Mucosa of gallbladder (tissue), 1 donor: Measurements from ENCODE around the gene CD84. TPM values are rescaled to one million over a fixed set of nuclear protein-coding genes. Genes with fewer than 3 reads are reported as not detected.
"Not testable (repeated sequence)": the region's sequence is repeated elsewhere in the genome, so short reads cannot be mapped to it uniquely, and the experiment has no call there.

Experiments used
- DNase-seq: peaks from one replicate; pipeline ENCODE4 v3.0.0-alpha.2; 2020; ENCODE audit warnings: low spot score
- total RNA-seq: library from RNA; stranded (reverse); gene quantifications from one replicate; pipeline ENCODE4 v1.2.1, GENCODE V29; 2021
- donor health status: DM: no; HTN: no; CAD: no.

Gene CD84
- total RNA-seq, 1 donor from 2014 or later: 11.9 TPM

DNA sequence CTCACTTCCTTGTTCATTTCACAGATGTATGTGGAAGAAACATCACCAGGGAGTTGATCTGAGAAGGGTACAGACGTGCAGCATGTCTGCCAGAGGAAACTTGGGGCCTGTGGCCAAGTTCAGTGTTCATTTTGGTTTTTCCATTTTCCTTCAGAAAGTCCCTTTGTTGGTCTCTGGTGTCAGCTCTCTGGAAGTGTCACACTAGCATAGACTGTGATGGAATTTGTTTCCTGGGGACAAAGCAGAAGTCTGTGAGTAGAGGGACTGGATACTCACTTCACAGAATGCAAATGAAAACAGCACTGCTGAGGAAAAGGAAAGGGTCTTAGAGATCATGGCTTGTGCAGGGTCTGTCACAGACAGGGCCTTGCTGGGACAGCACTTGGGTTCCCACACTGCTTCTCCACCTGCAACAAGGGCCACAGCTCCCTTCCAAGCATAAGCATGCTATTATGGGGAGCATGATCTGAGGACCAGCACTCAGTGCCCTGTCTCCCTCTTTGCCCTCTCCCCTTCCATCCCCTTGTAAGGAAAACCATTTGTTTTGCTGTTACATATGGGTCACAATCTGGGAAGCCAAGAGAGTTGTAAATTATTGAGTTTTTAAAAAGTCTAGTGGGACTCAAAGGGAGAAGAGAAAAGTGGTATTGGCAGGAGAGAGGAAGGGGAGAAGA lies 31.4 kb upstream of the CD84 start:
- no peak for DNase-seq

DNA sequence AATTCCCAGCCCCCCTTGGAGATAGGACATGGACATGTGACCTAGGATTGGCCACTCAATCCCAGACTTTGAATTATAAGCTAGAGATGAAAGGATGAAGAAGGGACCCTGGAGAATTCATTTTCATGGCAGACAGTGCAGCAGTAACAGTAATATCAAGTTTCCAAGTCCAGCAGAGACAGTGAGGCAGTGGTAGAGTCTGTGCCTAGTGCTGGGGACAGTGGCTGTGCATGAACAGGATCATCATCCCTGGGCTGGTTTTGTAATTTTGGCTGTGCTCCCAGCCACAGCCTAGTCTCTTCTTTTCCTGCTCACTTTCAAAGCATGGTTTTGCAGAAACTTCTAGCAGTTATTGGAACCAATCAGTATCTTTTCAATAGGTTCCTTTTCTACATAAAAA lies 29.6 kb upstream of the CD84 start:
- no peak for DNase-seq

DNA sequence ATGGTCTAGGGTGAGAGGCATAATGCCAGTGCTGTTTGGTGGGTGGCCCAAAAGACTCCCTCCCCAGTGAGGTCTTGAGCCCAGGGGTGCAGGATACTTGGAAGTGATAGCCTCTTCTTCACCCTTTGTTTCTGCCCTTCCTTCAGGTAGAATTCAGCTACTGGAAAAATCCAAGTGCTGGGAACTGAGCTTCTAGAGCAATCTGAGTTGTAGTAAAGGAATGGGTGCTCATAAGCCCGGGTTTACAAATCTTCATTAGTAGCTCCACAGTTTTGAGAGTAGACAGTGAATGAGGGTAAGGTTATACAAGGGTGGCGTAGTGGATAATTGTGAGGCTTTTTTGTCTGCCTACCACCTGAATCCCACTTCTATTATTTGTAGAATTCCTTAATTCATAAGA lies 29.2 kb upstream of the CD84 start:
- DNase-seq: no peak

DNA sequence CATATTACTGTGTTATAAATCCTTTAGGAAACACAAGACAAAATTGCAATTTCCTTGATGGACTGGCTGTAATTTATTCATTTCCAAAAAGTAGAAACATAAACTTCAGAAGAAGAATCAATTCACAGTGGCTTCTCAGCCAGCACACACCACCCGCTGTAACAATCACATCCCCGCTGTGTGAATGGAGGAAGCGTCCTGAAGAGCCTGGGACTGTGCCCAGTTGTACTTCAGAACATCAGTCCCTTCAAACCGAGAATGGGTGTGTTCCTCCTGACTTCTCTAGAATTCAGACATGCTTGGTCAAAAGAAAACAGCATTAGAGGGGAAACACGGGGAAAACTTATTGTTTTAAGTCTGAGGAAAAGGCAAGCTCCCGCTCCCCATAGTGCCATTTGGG lies 28.8 kb upstream of the CD84 start:
- DNase-seq: no peak

DNA sequence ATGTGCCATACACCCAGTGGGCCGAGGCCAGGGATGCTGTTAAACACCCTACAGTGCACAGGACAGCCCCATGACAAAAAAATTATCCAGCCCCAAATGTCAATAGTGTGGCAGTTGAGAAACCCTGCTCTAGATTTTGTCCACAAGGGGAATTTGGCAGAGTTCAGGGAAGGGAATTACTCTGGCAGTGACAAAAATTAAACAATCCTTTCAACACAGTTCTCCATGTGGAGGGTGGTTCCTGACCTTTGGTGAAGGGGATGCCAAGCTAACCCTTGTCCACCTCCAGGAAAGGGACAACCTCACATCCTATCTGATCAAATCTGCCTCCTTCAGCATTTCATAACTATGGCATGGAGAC lies 28.4 kb upstream of the CD84 start:
- no peak for DNase-seq

DNA sequence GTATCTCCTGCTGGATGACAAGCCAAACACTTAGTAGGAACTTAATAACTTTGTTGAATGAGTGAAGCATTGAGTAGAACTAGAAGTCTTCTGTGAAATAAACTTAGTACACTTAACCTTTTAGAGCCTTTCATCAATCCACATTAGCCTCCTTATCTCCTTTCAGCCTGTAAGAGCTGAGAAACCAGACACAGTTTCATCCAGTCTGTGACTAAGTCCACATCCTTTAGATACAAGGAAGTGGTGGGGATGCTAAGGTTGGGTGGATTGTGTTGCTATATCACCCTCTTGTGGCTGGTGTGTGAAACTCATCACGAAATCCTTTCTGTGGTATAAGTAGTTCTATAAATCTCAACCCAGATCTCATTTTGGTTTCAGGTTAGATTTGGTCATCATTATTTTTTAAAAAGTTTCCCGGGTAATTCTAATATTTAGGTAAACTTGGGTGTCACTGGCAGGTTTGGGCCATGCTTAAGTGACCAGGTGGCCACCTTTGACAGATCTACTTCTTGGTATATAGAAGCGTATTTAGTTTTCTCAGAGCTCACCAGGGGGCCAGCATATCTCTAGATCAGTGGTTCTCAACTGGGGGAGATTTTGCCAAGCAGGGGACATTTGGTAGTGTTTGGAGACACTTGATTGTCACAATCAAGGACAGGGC lies 27.8 kb upstream of the CD84 start:
- peak; percentile 67 for DNase-seq

DNA sequence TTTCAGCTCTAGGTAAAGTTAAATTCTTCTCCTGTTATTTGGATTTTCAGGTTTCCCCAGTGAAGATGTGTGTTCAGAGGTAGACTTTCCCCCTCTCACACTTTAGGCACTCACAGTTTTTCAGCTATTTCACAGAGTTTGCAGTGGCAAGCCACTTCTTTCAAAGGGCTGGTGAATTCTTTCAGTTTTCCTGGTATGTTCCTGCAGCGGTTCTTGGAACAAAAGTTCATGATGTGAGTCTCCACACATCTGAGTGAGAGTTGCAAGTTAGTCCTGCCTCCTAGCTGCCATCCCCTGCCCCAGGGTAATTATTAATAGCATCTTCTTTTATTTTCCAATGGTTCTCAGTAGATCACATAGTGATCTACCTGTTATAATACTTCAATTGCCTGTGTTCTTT lies 27.3 kb upstream of the CD84 start:
- DNase-seq: no peak

DNA sequence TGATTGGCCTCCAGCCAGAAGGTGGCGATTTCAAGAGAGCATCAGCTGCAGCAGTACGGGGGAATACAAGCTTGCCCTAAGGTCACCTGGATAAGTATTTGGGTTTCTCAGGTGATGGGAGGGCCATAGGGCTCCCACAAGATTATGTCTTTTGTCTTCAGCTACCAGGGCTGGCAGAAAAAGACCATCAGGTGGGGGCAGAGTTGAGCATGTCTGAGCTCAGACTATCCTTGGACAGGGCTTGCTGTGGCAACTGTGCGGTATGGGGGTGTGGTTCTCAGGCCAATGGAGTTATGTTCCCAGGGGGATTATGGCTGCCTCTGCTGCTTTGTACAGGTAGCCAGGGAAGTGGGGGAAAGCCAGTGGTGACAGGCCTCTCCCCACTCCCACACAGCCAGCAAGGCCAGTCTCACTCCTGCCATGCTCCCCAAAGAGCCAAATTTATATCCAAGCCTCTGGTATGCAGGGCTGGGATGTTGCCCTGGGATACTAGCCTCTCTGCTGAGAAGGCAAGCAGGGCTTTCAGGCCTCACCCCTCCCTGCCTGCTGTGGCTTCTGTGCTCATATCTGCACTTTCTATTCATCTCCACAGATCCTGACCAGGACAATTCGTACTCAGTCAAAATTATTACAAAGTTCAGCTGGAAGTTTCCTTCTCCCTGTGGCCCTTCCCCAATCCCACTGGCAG lies 26.6 kb upstream of the CD84 start:
- DNase-seq: no peak

DNA sequence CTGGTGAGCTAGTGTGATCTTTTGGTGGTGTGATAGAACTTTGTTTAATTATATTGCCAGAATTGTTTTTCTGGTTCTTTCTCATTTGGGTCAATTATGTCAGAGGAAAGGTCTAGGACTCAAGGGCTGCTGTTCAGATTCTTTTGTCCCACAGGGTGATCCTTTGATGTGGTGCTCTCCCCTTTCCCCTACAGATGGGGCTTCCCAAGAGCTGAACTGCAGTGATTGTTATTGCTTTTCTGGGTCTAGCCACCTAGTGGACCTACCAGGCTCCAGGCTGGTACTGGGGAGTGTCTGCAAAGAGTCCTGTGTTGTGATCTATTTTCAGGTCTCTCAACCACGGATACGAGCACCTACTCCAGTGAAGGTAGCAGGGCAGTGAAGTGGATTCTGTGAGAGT lies 25.9 kb upstream of the CD84 start:
- no peak for DNase-seq

DNA sequence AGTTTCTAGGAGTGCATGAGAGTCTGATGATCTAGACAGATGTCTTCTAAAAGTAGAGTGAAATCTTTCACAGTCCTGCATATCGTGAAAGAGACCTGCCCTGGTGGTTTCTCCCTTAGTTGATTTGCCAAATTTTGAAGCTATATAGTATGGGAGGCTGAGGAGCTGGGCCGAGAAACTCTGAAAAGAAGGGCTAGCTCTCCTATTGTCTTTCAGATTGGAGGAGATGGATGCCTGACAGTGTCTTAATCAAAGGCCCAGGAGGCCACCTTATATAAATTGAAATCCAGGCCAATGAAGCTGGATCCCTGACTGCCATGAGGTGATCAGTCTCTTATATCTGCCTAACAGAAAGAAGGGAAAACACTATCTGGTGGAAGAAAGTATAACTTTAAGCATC lies 18.4 kb upstream of the CD84 start:
- DNase-seq: no peak

DNA sequence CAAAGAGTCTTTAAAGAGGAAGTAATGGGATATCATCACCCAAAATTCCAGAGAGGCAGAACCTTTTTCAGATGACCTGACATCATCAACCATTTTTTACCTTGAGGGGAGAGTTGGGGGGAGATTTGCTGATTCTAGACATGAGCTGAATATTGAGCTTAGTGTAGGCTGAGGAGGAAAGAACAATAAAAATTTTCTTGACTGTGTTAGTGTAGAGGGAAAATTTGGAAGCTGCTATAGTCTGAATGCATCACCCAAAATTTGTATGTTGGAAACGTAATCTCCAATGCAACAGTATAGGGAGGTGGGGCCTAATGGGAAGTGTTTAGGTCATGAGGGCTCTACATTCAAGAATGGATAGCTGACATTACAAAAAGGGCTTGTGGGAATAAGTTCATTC lies 17.8 kb upstream of the CD84 start:
- no peak for DNase-seq

DNA sequence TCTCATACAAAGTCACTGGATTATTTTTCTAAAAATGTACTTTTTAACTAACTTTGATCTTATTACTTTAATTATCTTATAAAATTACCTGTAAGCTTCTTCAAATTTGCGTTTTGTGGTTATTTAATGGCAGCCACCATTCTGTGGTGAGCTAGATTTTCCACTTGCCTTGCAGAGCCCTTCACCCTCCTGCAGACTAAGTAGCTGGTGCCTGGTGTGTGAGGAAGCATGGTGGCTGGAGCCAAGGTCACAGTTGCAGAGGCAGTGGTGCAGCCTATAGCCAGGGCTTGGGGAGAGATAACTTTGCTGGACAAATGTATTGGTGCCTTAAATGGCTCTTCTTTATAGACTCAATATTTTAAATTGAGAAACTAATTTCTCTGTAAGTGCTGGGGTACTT lies 11.2 kb upstream of the CD84 start:
- no peak for DNase-seq

DNA sequence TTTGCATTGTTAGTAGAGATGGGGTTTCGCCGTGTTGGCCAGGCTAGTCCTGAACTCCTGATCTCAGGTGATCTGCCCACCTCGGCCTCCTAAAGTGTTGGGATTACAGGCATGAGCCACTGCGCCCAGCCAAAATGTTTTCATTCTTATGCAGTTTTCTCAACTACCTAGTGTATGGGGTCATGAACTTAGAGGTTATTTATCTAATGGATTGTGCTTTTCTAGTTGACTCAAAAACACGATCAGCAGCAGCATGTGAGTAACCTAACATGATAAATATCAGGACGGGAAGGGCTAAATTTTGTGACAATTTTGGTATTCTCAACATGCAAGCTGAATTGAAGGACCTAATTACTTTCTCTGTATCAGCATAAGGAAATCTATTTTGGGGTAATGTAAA lies 9.2 kb upstream of the CD84 start:
- DNase-seq: no peak

DNA sequence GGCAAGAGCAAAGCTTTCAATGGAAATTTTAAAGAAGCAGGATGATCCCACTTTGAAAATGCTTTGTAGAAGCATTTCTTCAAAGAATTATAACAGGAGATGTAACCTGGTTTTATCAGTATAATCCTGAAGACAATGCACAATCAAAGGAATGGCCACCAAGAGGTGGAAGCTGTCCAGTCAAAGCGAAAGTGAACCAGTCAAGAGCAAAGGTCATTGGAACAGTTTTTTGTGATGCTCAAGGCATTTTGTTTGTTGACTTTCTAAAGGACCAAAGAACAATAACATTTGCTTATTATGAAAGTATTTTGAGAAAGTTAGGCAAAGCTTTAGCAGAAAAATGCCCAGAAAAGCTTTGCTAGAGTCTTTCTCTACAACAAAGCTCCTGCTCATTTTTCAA lies 5.5 kb upstream of the CD84 start:
- no peak for DNase-seq

DNA sequence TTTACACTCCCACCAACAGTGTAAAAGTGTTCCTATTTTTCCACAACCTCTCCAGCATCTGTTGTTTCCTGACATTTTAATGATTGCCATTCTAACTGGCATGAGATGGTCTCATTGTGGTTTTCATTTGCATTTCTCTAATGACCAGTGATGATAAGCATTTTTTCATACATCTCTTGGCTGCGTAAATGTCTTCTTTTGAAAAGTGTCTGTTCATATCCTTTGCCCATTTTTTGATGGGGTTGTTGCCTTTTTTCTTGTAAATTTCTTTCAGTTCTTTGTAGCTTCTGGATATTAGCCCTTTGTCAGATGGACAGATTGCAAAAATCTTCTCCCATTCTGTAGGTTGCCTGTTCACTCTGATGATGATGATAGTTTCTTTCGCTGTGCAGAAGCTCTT lies 3.7 kb upstream of the CD84 start:
- not testable (repeated sequence) for DNase-seq

DNA sequence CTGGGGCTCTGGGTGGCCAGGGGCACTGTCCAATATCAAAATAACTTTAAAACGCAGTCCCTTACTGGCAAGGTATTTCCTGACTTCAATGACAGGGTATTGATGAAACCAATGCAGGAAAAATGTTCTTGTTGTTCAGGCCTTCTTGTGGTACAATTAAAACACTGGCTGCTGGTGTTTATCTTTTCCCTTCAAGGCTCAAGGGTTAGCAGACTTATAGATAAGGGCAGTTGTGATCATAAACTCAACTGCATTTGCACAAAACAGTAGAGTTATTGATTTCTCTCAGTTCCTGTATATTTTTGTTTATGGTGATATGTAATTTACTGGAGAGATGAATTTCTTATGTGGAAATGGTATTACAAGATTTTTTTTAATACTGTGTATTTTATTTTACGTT lies 2.7 kb upstream of the CD84 start:
- no peak for DNase-seq

DNA sequence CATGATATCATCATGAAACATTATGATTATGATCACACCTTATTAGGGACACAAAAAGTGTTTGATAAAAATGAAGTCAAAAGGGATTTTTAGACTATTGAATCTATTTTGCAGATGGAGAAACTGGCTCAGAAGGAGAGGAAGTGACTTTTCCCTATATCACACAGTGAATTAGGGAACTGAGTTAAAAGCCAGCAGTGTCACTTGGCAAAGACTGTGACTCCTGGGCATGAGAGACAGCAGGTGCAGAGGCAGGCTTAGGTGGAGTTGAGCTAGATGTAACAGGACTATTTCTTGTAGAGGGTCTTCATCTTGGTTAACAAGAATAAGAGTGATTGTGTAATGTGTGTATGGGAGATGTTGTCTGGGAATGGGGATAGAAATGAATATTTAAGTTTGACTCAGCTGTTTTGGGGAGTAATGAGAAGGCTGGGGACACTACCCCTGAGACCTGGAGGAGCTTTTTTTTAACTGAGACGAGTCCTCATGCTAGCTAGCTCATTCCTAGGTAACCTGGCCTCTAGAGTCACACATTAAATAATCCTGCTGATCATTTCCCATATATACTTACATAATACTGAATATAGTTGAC lies 1.0 kb upstream of the CD84 start:
- DNase-seq: no peak

DNA sequence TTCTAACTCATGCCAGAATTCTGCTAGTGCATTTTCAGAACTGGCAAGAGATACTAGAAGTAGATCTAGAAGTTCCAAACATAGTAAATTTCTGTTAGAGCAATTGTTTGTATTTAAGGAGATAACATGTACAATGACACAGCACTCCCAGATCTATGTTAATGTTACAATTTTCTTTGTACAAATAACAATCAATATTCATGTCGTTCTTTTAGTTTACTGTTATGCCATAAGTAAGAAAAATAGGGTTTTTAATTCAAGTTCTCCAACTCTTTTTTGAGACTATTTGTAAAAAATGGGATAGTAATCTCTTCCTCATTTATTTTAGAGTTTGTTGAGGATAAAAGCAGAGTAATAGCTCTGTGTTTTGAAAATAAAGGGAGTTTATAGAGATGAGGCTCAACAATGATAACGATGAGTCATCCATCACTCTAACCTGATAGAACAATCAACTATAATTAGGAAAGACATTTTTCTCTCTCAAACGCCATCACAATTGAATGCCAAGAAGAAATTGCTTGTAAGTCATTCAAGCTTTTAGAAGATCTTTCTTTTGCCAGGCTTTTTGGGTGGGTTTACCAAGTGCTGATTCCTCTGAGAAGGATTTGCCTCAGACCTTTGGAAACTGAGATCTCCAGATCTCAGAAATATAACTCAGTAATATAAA lies 638 bp downstream of the CD84 start:
- no peak for DNase-seq

DNA sequence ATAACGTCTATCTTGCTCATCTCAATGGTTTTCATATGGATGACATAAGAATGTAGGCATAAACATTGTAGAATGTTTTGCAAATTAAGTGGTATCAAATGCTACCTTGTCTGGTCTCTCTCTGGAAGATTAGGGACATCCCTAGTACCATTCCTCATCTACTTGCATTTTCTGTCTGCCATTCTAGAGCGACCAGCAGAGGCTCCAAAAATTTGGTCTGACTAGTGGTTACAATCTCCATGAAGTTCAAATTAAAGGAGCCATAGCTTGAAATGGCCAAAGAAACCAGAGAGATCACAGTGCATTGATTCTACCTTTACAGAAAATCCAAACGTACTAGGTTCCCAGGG lies 1.1 kb downstream of the CD84 start:
- DNase-seq: no peak

DNA sequence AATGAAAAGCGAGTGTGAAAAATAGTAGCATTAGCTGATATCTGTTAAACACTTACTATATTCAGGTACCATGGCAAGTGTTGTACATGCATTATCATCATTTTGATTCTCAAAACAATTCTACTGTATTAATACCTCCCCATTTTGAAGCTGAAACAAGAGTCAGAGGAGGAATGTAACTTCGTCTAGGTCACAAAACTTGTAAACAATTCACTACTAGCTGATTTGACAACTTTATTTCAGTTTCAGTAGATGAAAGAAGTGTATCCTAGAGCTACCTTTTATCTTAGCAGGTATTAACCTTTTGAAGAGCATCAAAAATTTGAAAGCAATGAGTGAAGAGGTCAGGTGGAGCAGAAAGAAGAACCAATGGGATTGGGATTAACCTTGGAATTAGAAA lies 1.6 kb downstream of the CD84 start:
- DNase-seq: no peak

DNA sequence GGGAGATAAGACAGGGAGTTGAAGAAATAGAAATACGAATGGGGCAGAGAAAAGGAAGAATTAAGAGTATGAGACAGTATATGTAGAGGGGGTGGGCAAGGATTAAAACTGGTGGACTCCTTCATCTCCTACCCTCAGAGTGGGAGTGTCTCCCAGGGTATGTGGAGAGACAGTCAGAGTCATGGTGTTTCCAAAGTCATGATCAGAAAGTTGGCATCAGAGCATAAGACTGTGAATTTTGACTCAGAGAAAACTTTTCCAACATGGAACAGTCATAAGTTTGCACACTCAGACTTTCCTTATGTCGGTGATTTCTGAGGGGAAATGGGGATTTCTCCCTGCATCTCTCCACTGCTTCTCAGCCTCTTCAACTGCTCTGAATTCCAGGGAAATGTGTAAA lies 2.4 kb downstream of the CD84 start:
- no peak for DNase-seq

DNA sequence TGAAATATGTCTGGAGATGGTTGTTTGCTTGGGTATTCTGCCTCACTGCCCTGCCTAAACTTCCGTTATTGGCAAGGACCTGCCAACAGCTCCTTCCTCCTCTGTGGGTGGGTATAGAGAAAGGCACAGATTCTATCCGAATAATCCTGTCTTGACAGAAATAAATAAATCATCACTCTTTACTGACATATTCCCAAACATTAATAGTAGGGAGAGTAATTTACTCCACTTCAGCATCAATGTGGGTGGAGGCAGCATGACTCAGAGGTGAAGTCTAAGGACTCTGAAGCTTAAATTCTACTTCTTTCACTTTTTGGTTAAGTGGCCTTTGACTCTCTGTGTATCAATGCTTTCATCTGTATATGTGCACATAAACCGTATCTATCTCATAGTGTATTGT lies 2.9 kb downstream of the CD84 start:
- no peak for DNase-seq
